Measurements from ENCODE around the gene STOML1.

Gene STOML1

GRCh38 chr15:73991726-73992593, at the start of gene STOML1:
STOML1 (minus strand) TSS chr15:73992295; CDS start chr15:73992223, 72 bp downstream.
- peak; percentile 76 for DNase-seq

- no peak for DNase-seq
Observed at GRCh38 chr15:74041311-74041756, 49.2 kb upstream of the STOML1 start.

GRCh38 chr15:74040109-74040850, 48.2 kb upstream of the STOML1 start:
- DNase-seq: no peak

- DNase-seq: no peak
Observed at GRCh38 chr15:74039656-74040010, 47.5 kb upstream of the STOML1 start.

- DNase-seq: no peak
Observed at GRCh38 chr15:74038707-74039655, 46.9 kb upstream of the STOML1 start.

- no peak for DNase-seq
Observed at GRCh38 chr15:74037171-74038117, 45.3 kb upstream of the STOML1 start.

- no peak for DNase-seq
Observed at GRCh38 chr15:74036271-74037170, 44.4 kb upstream of the STOML1 start.

GRCh38 chr15:74035121-74036017, 43.3 kb upstream of the STOML1 start:
- no peak for DNase-seq

- peak; percentile 25 for DNase-seq
Observed at GRCh38 chr15:74034206-74034755, 42.2 kb upstream of the STOML1 start.

- no peak for DNase-seq
Observed at GRCh38 chr15:74032606-74033561, 40.8 kb upstream of the STOML1 start.

- DNase-seq: no peak
Observed at GRCh38 chr15:74032046-74032445, 40.0 kb upstream of the STOML1 start.

GRCh38 chr15:74028646-74029045, 36.6 kb upstream of the STOML1 start:
- no peak for DNase-seq

GRCh38 chr15:74027688-74028087, 35.6 kb upstream of the STOML1 start:
- no peak for DNase-seq

GRCh38 chr15:74025436-74025835, 33.3 kb upstream of the STOML1 start:
- no peak for DNase-seq

- DNase-seq: no peak
Observed at GRCh38 chr15:74024687-74025086, 32.6 kb upstream of the STOML1 start.

- no peak for DNase-seq
Observed at GRCh38 chr15:74022706-74023470, 30.8 kb upstream of the STOML1 start.

GRCh38 chr15:74019734-74020133, 27.6 kb upstream of the STOML1 start:
- no peak for DNase-seq

Measured in NCI-H526 treated with DMSO at 0.1 percent for 48 hours (cell line).